DMS53 treated with DMSO at 0.1 percent for 48 hours (cell line): ENCODE measurements around the gene YWHAG.
"Not testable (repeated sequence)": the region's sequence is repeated elsewhere in the genome, so short reads cannot be mapped to it uniquely, and the experiment has no call there.

ENCODE experiments used
- DNase-seq: peaks from one replicate; lab custom pipeline; 2025; ENCODE audit not compliant: unreplicated experiment; lab: John Stamatoyannopoulos, UW

The YWHAG gene

DNA sequence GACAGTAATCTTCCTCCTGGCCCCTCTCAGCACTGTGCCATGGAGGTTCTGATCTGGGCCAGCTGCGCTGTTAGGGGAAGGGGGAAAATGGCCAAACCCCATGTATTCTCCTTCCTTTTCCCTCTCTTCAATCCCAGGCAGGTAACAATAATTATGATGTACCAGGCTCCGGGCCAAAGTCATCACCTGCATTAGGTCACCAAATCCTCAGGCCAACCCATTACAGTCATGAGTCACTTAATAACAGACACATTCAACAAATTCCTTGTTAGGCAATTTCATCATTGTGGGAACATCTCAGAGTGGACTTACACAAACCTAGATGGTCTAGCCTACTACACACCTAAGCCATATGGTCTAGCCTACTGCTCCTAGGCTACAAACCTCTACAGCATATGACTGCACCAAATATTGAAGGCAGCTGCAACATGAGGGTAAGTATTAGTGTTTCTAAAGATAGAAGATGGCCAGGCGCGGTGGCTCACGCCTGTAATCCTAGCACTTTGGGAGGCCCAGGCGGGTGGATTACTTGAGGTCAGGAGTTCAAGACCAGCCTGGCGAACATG lies 58.5 kb downstream of the YWHAG start:
- peak; percentile 89 for DNase-seq

GRCh38 chr7:76296743-76297740 lies 61.7 kb downstream of the YWHAG start:
- DNase-seq, result no peak

DNA sequence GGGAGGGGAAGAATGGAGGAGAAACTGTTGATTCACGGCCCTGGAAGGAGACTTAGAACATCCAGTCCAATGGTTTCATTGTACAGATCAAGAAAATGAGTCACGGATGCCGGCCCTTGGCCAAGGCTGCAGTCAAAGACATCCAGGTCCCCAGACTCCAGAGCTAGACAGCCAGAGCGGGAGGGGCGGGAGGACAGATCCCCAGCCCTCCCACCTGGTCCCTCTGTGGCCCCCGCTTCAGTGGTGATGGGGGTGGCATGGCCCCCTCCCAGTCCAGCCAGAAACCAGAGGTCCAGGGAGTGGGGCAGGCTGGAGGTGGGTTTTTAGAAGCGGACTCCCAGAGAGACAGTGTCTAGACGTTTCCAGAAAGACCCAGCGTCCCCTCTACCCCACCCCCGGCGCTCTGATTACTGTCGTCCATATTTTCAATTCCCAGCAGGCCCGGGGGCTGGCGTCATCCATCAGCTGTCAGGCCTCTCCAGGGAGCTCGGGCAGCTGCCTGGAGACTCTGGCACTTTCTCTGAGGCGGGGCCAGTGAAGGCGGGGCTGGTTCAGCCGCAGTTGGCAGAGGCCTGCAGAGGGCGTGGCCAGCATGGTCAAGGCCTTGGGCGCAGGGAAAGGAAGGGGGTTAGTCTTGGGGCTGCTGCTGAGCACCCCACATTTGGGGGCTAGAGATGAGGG lies 64.3 kb downstream of the YWHAG start:
- peak; percentile 80 for DNase-seq

DNA sequence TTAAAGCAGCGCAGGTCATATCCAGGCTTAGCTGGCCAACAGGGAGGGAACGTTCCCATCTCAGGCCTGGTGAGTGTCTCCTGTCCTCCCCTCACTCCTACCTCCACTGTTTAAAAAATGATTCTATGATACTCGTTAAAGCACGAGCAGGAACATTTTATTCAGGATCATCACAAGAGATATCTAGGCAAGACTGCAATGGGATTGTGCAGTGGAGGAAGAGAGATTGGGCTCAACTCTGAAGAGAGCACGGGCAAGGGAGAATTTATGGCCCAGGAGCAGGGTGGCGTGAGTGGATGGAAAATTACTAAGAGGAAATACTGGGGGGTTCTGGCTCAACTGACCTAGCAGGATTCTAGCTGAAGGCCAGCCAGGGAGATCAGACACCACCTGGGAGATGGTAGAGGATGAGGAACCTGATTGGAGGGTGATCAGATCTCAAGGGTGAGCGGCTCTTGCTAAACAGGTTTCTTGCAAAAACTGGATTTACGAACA lies 65.3 kb downstream of the YWHAG start:
- no peak for DNase-seq

- DNase-seq, result not testable (repeated sequence)
Measured at GRCh38 chr7:76292911-76293310, 65.9 kb downstream of the YWHAG start.

- peak; percentile 60 for DNase-seq
Measured at GRCh38 chr7:76292213-76292573, 66.6 kb downstream of the YWHAG start.

- DNase-seq, result peak; percentile 91
Measured at GRCh38 chr7:76291351-76292212, 67.2 kb downstream of the YWHAG start.

DNA sequence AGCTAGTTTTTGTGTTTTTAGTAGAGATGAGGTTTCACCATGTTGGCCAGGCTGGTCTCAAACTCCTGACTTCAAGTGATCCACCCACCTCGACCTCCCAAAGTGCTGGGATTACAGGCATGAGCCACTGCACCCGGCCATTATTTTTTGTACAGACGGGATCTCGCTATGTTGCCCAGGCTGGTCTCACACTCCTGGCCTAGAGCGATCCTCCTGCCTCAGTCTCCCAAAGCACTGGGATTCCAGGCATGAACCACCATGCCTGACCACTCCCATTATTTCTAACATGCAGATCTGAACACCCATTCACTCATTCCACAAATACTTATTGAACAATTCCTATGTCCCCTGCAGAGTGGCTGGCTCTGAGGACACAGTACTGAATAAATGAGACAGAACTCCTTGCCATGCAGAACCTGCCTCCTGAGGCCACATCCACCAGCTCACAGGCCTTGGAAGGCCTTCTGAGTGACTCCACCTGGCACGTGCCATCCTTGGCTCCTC lies 67.9 kb downstream of the YWHAG start:
- not testable (repeated sequence) for DNase-seq

GRCh38 chr7:76286842-76287403 lies 71.9 kb downstream of the YWHAG start:
- DNase-seq, result no peak

DNA sequence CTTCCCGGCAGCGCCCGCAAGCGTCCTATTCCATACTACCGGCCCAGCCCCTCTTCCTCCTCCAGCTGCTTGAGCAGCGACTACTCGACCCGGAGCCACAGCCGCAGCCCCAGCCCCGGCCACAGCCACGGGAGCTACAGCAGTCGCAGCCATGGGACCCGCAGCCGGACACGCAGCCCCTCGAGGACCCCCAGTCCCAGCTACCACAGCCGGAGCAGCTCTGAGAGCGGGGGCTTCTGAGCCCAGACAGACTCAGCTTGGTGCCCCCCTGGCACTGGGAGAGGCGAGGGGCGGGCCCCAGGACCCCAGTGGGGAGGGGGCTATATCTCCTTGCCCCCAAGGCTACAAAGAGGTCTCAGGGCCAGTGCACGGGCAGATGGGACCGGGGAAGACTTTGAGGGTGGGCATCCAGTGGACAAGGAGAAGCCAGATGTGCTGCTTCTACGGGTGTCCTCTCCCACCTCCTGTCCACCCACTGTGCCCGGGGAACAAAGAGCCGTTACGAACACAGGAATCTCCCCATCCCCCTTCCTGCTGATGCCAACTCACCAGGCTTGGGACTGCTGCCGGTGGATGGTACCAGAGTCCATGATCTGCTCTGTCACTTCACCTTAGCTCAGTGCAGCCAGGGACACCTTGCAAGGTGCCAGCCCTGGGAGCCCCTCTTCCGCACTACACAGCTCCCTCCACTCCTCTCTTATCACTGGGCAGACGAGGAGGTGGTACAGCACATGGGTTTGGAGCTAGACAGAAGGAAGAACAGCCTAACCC lies 73.0 kb downstream of the YWHAG start:
- no peak for DNase-seq

GRCh38 chr7:76283254-76284159 lies 75.3 kb downstream of the YWHAG start:
- no peak for DNase-seq

- no peak for DNase-seq
Measured at GRCh38 chr7:76282344-76283253, 76.2 kb downstream of the YWHAG start.

DNA sequence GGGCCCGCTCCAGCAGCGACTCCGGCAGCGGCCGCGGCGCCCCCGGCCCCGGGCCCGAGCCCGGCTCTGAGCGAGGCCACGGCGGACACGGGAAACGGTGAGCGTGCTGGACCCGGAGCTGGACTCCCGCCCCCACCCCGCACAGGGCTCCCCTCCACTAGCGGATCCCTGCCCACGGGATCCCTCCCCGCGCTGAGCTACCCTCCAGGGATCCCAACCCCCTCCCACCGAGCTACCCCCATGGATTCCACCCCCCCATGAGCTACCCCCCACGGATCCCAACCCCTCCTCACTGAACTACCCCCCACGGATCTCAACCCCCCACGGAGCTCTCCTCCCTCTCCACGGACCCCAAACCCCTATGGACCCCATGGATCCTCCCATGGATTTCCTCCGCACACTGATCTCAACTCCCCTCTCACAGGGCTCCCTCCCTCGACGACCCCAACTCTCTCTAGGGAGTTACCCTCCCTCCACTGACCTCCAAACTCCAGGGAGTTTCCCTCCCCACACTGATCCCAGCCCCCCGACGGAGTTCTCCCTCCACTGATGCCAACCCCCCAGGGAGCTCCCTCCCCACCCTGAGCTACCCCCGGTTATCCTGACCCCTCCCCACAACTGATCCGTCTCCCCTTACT lies 77.0 kb downstream of the YWHAG start:
- no peak for DNase-seq

- DNase-seq, result no peak
Measured at GRCh38 chr7:76281006-76281705, 77.6 kb downstream of the YWHAG start.

GRCh38 chr7:76280408-76280807 lies 78.4 kb downstream of the YWHAG start:
- DNase-seq, result no peak

- no peak for DNase-seq
Measured at GRCh38 chr7:76278540-76278939, 80.3 kb downstream of the YWHAG start.
